SKM-1 treated with dmso at 0.1 percent for 144 hours (cell line): Measurements from ENCODE around the gene KCNH5.

Experiments
- DNase-seq: peaks from one replicate; lab custom pipeline; 2025; ENCODE audit not compliant: unreplicated experiment; lab: John Stamatoyannopoulos, UW

The KCNH5 gene

DNA sequence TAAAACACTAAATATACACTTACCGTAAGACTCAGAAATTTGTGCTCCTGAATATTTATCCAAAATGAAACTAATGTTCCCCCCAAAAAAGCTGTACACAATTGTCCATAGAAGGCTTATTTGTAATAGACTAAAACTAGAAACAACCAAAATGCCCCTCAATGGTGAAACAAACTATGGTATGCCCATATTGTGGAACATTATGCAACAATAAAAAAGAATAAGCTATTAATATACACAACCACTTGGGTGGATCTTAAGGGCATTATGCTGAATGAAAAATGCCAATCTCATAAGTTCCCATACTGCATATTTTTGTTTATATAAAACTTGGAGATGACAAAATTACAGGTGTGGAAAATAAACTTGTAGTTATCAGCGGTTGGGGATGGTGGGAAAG lies 357.4 kb downstream of the KCNH5 start:
- DNase-seq: no peak

DNA sequence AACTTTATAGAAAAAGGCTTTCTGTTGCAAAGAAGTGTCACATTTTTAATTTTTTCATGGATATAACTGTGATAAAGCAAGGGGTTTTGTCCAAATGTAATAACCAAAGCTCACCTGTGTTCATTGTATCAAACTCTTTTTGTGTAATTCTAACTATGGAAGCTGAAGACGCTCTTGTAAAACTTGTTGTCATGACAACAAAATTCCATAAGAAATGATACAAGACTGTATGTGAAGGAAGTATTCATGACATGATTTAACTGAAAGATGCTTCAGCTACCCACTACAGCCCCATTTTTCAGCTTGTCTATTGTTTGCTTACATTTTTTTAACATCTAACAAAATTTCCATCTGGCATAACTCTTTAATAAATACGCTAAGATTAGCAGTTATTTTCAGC lies 360.9 kb downstream of the KCNH5 start:
- DNase-seq: no peak

DNA sequence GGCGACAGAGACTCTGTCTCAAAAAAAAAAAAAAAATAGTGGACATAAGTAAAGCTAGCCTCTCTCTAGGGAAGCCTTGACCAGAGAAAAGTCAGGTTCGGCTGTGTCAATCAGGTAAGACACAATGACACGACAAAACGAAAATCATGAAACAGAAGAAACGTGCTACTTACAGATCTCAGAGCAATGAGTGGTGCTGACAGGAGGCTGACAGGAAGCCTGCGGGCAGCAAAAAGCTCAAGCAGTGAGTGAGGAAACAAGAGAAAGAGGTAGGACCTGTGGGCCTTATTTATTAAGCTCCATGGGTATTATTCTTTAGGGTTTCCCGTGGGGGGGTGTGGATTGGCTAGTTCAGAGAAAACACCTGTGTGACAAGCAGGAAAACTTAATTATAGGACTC lies 363.1 kb downstream of the KCNH5 start:
- no peak for DNase-seq

DNA sequence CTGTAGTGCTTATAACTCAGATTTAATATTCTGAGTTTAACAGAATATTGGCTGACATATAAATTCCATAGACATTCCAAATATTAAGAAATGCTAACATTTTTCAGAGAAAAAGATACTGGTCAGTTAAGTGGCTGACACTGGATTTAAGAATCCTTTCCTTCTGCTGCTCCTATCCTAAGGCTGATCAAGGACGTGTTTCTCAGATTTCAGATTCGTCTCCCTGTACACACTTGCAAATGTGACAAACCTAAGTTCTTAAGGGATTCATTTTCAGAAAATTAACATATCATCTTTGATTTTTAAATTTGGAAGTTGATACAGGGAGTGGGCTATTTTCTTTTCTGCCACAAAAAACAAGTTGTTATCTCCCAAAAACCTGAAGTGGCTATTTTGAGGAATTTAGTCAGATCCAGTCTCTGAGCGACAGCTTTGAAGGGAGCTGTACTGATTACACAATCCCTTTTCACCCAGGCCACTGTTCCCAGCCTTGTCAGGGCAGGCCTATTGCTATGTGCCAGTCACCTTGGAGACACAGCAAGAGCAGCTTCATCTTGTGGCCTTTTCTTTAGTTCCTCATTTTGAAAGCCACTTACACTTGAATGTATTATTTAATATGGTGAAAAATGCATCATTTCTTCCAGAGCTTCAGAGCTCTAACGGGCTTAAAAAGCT lies 370.6 kb downstream of the KCNH5 start:
- peak; percentile 66 for DNase-seq

DNA sequence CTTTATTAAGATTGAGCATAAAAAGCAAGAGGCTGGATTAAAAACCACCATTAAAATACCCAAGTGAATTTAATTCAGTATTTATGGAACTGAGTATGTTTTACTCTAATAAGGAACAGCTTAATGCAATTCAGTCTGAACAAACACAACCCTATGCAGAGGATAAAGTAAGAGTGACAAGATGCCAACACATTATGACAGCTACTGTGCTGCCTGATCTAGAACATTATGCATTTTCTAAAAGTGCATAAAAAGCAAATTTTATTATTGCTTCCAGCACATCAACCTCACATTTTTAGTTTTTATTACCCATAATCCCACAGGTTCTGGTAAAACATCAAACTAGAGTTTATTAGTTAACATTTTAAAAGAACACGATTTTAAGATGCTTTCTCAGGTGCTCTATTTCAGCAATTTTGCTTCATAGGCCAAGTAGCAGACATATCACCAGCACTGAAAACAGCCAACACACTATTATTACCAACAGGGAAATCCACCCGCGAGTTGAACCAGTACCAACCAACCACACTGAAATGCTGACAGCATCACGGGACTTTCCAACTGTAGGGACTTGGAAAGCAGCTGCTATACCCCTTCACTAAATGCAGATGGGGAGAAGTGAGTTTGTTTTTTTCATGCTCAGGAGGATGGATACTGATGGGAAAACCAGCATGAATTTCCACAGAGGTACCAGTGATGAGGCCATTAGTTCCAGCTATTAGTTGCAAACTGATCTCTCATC lies 372.1 kb downstream of the KCNH5 start:
- DNase-seq: no peak

DNA sequence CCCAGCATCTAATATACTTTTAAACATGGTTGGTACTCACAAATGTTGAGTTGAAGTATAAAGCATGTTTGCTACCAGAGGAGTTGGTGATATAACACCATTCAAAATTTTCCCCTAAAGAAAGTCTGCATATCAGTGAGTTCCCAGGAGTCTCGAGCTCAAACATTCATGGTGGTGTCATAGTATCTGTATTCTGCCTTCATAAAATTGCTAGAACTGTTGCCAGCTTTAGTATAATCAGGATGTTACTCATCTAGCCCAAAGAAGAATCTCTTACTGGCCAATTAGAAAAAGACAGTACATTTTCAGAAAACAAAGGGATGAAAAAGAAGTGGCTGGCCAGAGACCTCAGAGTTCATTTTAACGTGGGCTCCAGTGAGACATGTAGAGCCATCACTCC lies 374.7 kb downstream of the KCNH5 start:
- DNase-seq: no peak

DNA sequence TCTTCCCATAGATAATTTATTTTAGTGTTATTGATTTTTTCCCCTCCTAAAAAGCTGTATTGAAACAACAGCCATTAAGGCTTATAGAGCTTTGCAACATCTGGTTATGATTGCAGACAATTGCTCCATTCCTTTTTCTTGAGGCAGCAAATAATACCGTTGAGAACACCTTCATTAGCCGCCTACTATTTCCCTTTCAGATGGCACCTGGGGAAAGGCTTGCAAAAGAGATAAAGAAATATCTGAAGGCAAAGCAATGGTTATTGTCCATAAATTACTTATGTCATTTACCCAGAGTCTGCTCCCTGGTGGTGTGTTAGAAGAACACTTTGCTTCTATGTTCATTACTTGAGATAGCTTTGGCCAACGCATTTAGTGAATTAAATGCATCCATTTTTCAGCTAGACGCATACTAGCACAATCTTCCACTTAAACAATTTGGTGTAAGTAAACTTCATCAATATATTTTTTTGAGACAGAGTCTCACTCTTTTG lies 377.8 kb downstream of the KCNH5 start:
- DNase-seq: no peak

DNA sequence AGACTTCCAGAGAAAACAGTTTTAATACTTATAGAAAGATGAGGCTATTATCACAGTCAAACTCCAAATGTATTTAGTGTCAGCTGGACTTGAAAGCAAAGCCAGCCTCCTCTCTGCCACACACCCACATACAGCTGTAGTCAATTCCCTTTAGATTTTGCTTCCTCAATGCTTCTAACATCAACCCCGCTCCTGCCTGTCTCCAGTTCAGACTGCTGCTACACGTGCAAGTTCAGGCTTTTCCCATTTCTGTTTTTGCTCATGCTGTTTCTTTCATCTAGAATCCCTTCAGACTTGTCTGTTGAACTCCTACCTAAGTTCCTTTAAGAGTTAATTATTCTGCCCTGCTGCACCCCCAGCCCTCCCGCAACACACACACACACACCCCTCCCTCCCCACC lies 380.0 kb downstream of the KCNH5 start:
- DNase-seq: no peak

DNA sequence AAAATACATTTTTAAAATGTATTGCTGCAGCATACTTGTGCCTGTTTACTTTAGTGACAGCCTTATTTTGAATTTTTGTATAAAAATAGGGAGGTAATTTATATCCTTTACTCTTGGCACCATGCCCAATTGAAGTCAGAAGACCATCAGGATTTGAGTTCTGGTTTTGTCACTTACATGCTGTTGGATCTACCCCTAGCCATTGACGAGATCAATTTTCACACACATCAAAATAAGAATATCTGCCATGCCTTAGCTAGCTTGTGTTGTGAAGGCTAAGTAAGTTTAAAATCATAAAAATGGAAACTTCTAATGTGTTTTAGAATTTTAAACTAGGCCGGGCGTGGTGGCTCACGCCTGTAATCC lies 381.8 kb downstream of the KCNH5 start:
- no peak for DNase-seq

DNA sequence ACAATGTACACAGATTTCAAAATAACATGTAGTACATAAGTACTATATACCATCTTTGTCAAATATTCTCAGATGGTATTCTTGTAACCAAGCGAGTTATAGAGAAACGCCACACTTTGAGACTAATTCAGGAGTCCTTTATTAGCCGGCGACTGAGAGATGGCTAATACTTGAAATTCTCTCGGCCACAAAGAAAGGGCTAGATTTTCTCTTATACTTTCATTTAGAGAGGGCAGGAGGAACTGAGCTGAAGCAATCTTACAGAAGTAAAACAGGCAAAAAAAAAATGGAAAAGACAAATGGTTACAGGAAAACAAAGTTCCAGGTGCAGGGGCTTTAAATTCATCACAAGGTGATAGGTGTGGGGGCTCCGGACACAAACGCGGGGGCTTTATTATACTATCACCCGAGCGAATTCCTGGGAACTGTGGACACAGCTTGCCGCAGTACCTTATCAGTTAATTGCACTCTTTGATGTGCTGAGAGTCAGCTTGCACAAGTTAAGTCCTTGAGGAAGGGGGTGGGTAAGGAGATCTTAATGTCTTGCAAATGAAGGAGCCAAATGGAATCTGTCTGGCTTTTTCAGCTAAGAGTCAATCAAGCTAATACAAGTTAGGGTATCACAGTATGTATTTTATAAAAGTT lies 382.3 kb downstream of the KCNH5 start:
- no peak for DNase-seq

DNA sequence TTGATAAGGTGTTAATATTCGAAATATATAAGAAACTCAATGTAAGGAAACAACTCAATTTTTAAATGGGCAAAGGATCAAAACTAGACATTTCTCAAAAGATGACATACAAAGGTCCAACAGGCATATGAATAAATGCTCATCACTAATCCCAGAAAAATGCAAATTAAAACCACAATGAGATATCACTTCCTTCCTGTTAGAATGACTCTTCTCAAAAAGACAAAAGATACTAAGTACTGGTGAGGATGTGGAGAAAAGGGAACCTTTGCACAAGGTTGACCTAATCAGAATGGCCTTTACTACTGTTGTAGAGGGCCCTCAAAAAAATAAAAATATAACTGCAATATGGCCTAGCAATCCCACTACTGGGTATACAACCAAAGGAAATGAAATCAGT lies 383.4 kb downstream of the KCNH5 start:
- no peak for DNase-seq

DNA sequence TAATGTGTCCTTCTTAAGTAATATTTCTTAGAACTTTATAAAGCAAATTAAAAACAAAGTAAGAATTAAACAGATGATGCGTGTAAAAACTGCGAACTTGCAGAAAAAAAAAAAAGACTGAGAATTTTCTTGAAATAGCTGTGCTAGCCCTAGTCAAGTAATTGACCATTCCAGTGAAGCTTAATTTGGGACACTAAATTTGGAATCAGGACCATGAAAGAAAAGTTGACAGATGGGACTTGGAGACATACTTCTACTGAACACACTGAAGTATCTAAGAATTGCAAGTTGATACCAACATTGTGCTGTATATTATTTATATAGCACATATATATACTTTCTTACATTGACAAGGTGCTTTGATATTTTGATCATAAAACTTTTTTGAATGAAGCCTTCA lies 386.6 kb downstream of the KCNH5 start:
- DNase-seq: no peak

DNA sequence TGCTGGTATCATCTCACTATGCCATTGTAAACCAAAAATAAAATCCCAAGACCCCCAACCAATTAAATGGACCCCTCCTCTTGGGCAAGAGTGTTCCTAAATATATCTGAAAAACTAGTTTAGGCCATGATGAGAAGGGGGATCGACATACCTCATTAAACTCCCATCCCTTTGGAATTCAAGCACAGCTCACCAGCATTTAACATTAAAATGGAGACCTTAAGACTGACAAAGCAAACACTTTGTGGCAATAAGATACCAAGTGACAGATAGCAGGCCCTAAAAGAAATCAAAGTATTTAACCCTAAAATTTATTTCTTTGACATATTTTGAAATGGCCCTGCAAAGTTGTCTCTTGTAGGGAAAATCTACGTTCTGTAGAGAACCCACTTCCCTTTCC lies 387.9 kb downstream of the KCNH5 start:
- no peak for DNase-seq

DNA sequence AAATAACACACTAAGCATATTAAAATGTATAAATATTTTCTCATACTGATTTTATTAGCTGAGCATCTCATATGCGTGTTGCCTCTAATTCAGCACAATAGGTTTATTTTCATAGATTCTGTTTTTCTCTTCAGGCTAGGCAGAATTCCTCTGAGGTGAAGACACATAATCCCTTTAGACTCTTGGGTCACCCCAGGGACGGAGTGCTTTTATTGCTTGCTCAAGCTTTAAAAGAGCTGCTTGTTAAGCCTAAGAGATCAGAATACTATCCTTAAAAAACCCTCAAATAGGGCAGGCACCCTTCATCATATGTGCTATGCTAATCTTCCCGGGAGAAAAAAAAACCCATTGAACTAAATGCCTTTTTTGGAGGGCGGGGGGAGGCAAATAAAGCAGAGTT lies 390.1 kb downstream of the KCNH5 start:
- no peak for DNase-seq

DNA sequence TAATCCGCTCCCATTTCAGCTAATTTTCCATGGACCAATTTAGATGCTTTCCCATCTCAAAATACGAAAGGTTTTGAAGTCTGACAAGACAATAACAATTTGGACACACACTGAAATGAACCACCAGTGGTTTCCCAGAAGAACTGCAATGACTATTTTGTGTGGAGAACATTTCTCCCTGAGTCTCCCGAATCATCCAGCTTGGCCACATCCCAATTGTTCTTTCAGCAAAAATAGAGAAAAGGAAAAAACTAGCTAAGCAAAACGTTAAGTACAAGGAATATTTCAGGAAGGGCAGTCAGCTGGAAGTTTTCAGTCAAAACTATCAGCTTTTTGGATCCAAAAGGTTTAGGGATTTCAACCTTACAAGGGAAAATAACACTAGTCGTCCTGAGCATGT lies 390.6 kb downstream of the KCNH5 start:
- DNase-seq: no peak
